Stimulated activated naive CD4-positive, alpha-beta T cell (primary cell): ENCODE measurements around the gene UBXN6.

Experiments
- DNase-seq, 6 experiments: peaks; one replicate each; lab custom pipeline; 2025; lab: John Stamatoyannopoulos, UW

UBXN6 gene, protein sequence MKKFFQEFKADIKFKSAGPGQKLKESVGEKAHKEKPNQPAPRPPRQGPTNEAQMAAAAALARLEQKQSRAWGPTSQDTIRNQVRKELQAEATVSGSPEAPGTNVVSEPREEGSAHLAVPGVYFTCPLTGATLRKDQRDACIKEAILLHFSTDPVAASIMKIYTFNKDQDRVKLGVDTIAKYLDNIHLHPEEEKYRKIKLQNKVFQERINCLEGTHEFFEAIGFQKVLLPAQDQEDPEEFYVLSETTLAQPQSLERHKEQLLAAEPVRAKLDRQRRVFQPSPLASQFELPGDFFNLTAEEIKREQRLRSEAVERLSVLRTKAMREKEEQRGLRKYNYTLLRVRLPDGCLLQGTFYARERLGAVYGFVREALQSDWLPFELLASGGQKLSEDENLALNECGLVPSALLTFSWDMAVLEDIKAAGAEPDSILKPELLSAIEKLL

DNA sequence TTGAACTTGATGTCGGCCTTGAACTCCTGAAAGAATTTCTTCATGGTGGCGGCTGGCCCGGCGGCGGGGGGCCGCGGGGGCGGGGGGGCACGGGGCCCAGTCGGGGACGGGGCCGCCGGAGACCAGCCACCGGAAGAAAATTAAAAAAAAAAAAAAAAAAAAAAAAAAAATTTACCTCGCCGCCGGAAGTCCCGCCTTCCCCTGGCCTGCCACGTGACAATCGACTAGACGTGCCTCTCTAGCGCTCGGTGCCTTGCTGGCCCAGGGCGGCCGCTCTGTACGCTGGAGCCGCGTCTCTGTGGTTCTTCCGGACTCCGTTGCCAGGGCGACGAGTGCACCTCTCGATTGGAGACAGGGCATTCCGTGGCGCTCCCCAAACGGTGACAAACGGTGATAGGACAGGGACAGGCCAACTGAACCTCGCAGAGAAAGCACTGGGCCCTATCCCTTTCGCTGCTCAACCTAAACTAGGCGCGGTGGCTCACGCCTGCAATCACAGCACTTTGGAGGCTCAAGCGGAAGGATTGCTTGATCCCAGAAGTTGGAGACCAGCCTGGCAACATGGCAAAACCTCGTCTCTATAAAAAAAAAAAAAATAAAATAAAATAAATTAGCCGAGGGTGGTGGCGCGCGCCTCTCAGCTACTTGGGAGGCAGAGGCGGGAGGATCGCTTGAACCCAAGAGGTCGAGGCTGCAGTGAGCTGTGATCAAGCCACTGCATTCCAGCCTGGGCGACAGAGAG, at the start of gene UBXN6:
TSS of gene UBXN6 (minus strand) at position 141 of the 742 bp plus-strand sequence. CDS start at position 44, 97 bp downstream.
- DNase-seq: peak; percentile 93 to 98 (median 96)

DNA sequence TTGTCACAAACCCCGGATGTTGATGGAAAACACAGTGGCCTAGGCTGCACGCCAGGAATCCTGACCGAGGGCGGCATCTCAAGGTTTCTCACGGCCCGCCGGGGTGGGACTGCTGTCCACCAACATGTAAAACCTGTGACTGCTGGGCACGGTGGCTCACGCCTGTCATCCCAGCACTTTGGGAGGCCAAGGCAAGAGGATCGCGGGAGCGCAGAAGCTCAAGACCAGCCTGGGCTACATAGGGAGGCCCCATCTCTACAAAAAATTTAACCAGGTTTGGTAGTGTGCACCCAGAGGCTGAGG, 49.5 kb upstream of the UBXN6 start:
- DNase-seq: no peak

DNA sequence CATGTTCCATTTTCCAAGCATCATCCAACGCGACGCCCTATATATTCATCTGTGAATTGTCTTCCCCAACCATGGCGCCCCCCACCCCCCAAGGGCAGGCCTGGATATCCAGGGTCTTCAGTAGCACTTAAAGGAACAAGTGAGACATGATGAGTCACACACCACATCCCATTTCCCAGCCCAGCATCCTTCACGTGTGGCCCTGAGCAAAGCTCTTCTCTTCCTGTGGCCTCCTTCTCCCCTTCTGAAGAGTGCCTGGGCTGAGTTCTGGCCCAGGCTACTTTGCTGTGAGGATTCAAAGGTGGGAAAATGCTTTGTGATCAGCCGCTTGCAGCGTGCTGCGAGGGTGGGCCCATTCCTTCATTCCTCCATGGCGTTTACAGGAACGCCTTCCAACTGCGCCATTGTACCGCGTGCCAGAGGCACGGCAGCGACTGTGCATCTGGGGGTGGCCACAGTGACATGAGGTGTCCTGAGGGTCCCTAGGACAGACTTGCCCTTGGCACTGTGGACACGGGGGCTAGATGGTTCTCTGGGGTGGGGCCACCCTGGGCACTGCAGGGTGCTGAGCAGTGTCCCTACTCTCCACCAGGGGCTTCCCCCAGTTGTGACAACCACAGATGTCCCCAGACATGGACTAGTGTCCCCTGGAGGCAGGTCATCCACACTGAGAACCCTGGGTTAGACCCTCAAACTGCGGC, 49.0 kb upstream of the UBXN6 start:
- no peak for DNase-seq

DNA sequence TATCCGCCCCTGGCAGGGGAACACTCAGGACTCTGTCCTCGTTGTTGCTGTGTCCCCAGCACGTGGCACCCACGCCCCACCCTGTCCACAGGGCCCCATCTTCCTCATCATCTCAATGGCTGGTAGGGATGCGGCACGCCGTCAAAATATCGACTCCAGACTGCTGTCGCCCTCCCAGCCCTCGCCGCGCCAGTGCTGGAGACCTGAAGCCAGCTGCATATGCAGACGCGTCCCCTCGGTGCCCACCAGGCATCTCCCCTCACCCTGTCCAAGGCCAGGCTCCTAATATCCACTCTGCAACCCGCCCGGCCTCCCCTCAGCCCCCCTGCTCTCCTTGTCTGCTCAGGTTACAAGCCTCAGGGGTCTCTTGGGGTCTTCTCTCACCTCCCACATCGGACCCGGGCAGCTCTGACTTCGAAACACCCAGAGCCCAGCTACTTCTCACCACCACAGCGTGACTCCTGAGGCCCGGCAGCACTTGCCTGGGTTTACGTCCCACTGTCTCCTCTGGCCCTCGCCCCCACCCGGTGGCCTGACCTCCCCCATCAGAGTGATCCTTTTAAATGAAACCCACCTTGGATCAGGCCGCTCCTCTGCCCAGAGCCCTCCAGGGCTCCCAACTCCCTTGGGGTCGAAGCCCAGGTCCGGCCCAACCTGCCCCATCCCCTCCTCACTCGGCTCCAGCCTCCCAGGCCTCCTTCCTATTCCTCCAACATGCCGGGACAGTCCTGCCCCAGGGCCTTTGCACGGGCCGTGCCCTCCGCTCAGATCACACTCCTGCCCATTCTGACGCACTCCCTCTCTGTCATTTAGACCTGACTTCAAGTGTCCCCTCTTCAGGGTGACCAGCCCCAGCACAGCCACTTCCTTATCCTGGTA, 48.2 kb upstream of the UBXN6 start:
- no peak for DNase-seq

DNA sequence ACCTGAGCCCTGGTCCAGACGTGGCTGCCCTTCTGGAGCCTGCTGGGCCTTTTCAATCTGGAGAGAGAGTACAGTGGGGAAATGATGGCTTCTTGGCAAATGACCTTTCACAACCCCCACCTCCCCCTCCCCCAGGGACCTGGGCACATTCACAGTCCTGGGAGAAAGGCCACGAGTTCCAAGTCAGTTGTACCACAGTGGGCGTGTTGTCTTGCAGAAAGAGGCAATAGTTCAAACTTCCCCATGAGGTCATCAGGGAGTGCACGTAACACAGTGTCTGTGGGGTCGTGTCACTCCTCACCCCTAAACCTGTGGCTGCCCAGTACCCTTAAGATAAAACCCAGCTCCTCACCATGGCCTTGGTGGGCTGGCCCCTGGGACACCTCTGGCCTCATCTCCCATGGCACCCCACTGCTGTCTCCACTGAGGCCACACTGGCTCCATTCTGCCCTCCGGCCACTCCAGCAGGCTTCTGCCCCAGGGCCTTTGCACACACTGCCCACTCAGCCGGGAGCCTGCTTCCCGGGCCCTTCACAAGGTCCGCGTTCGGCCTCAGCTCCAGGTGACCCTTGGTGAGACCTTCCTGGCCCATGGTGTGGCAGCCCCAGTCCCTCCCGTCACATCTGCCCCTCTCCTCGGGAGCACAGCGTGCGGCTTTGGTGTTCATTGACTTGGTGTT, 47.4 kb upstream of the UBXN6 start:
- no peak for DNase-seq

DNA sequence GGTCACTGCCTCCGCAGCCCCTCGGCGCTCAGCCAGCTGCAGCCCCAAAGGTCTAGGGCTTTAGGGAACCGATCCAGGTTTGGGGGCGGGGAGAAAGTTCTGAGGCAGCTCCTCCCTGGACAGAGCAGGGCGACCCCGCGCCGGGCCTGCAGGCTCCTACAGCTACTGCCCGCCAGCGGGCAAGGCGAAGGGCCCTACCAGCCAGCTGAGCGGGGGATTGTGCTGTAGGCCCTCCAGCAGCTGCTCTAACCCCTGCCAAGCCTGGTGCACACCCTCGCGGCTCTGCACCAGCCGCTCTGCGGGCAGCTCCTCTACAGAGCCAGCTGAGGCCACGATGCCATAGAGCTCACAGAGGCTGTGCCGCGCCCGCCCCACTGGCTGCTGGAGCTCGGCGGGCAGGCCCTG, 46.7 kb upstream of the UBXN6 start:
- DNase-seq: no peak

DNA sequence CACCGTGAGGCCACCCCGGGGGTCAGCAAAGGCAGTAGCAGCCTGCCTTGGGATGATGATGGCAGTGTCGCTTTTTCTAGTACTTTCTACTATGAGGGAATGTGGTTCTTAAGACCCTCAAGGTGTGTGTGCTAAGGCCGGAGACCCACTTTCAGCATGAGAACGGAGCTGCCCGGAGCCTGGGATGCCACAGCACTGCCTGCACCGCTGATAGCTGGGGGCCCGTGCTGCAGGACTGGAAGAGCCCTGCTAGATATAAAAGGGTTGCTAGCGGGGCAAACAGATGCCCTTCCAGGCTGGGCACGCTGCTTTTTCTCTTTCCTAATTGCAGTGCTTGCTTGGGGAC, 46.2 kb upstream of the UBXN6 start:
- DNase-seq: no peak

DNA sequence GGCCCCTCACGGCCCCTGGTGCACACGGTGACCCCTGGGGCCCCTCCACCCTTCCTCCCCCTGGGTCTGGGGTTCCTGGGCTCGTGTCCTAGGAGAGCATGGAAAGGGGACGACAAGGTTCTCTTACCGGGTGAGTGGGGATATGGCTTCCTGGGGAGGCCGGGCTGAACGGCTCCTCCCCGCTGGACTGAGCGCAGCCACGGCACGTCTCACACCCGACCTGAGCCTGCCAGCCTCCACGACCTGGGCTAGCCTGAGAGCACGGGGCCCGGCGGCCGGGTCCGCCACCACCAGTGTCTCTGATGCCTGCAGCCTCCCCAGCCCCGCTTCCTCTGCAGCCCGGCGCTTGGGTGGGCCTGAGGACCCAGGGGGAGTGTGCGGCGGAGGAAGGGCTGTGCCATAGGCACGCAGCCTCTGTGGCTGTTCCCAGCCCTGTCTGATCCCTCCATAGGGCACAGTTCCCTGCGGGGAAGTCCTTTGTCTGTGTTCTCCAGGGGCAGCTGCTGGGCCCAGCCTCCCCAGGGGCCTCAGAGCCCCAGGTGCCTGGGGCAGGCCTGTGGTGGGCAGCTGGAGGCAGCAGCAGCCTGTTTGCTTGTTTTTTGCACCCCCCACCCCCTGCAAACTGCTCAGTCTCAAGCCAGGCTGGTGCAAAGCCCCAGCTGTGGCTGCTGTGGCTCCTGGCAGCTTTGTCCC, 45.7 kb upstream of the UBXN6 start:
- DNase-seq: no peak

DNA sequence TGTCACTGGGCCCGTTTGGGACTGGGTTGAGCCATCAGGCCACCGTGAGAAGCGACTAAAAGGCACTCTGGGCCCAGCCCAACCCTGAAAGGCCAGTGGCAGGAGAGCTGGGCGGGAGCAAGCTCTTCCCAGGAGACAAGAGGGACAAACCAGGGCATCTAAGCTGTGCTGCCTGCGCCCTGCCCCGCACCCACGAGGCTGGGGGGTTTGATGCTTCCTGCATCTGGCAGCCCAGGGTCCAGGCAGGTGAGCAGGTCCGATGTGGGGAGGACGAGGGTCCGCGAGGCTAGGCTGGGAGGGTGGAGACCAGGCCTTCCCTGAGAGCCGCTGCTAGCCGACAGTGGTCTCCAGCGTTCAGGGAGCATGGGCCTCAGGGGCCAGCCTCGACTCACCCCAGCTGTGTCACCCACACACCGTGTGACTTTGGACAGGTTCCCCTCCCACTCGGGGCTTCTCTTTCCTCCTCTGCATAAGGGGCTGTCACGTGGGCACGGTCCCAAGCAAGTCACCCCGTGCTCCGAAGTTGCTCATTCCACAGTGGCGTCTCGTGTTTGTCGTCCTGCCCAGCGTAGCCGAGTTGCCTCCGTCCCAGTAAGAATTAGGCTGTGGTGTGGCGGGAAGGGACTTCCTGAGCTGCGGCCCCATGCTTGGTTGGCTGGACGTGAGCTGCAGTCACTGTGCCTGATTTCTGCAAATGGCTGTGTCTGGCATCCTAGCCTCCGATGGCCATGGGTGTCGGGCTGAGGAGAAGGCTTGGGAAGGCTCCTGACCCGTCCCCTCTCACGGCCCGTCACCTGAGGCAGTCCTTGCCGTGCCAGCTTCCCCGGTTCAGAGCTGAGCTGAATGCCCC, 44.9 kb upstream of the UBXN6 start:
- DNase-seq: no peak

DNA sequence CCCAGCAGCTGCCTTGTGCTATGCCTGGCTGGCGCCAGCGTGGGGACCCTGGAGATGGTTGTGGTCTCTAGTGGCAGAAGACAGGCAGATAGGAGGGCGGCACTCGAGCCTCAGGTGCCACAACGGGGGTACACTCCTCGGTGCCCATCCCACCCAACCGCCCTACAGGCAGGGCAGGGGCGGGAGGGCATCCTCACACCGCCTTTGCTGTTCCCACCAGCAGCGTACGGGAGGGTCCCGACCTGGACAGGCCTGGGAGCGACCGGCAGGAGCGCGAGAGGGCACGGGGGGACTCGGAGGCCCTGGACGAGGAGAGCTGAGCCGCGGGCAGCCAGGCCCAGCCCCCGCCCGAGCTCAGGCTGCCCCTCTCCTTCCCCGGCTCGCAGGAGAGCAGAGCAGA, 44.1 kb upstream of the UBXN6 start:
- DNase-seq: no peak

DNA sequence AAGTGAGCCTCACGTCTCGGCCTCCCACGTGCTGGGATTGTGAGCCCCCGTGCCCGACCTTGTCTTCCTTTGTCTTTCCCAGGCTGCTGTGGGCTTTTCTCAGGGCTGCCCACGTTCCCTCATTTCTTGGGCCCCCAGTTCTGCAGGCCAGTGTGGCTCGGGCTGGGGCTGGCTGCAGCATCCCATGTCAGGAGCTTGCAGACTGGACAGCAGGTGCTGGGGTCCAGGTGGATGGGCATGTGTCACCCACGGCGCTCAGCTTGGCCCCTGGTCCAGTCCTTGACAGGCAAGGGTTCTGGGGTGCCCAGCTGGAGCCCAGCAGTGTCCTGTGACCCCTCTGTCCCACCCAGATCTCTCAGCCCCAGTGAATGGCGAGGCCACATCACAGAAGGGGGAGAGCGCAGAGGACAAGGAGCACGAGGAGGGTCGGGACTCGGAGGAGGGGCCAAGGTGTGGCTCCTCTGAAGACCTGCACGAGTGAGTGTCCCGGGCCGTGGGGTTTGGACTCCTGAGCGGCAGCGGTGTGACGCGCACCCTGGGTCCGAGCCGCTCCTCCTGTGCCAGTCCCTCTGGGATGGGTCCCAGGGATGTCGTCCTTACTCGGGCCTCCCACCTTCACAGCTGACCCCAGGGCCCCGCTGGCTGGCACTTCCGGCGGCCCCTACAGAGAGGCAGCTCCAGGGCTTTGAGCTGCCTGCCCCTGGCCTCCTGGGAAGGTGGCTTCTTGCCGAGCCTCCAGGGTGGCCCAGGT, 43.4 kb upstream of the UBXN6 start:
- no peak for DNase-seq

DNA sequence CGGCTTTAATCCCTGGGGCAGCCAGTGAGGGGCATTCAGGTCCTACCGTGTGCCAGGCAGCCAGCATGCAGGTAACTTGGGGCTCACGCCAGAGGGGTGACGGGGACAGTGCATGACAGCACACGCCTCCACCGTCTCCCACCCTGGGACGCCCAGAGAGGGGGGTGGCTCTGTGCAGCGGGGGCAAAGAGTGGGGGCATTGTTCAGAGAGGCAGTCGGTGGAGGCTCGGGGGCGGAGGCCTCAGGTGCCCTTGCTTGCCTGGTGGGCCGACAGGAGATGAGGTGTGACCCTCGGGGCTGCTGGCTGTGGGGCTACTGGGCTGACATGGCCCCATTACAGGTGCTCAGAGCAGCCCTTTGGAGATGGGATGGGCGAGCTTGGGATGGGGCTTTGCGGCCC, 42.3 kb upstream of the UBXN6 start:
- DNase-seq: no peak

DNA sequence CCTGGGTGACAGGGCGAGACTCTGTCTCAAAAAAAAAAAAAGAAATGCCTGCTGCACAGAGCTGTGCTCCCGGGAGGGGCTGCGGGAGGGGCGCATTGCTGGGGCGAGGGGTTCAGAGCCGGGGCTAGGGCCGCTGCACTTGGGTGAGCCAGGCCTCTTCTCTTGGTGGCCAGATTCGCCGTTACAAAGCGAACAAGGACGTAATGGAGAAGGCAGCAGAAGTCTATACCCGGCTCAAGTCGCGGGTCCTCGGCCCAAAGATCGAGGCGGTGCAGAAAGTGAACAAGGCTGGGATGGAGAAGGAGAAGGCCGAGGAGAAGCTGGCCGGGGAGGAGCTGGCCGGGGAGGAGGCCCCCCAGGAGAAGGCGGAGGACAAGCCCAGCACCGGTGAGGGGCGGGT, 41.7 kb upstream of the UBXN6 start:
- DNase-seq: no peak

DNA sequence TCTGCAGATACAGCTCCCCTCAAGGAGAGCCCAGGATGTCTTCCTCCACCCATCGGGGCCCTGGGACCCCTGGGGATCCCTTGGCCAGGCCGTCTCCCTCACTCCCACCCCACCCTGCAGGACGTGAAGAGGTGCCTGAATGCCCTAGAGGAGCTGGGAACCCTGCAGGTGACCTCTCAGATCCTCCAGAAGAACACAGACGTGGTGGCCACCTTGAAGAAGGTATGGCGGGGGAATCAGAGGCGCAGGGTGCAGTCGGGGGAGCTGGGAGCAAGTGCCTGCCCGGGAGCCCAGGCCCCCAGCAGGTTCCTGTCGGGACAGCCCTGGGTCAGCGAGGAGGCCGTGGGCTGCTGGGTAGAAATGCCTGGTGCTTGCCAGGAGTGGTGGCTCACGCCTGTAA, 41.1 kb upstream of the UBXN6 start:
- DNase-seq: no peak

DNA sequence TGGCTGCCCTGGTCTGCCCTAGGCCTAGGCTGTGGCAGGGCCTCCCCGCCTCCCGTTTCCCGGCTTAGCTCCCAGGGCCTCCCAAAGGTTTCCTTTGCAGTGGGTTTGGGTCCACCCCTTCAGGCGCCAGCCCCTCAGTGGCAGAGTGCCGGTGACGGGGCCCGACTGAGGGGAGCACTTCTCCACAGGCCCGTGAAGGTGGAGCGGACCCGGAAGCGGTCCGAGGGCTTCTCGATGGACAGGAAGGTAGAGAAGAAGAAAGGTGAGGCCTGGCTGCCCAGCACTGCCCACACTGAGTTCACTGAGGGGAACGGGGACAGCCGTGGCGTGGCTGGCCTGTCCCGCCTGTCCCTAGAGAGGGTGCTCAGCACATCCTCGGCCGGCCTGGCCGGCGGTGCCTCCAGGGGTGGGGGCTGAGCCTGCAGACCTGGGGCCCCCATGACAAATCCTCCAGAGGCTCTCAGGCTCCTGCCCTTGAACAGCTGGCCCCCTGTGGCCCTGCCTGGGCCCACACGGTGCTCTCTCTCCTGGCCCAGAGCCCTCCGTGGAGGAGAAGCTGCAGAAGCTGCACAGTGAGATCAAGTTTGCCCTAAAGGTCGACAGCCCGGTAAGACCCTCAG, 40.3 kb upstream of the UBXN6 start:
- no peak for DNase-seq

DNA sequence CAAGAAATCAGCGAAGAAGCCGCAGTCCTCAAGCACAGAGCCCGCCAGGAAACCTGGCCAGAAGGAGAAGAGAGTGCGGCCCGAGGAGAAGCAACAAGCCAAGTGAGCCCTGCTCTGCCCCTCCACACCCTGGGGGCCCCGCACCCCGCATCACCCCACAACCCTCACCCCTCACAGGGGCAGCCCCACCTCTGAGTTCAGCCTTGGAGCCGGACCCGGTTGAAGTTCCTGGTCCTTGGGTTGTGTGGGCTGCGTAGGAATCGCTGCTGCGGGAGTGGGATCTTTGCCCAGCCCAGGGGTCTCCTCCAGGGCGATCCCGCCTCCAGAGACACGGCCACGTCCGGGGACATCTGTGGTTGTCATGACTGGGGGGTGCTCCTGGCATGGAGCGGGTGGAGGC, 38.7 kb upstream of the UBXN6 start:
- DNase-seq: no peak

DNA sequence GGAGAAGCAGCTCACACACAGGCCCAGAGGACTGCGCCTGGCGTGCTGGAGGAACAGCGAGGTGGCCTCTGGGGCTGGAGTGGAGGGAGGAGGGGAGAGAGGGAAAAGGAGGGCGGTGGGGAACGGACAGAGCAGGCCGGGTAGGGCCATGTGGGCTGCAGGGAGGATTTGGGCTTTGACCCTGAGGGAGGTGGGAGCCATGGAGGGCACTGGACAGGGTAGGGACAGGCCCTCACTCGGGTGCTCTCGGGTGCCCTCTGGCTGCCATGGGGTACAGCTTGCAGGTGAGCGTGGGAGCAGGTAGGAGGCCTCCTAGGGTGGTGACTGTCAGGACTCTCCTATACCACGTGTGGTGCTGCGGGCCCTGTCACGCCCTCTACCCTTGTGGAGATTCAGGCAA, 37.9 kb upstream of the UBXN6 start:
- DNase-seq: no peak

DNA sequence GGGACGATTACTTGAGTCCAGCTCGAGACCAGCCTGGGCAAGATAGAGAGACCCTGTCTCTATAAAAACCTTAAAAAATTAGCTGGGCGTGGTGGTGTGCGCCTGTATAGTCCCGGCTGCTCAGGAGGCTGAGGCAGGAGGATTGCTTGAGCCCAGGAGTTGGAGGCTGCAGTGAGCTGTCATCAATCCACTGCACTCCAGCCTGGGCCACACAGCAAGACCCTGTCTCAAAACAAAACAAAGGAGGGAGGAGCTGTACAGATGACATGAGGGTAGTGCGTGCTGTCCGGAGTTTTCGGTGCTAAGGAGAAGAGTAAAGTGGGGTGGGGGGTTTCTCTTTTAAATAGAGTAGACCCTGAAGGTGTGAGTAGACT, 37.1 kb upstream of the UBXN6 start:
- no peak for DNase-seq
